ENCODE data around the gene NLRP13.
"Not testable (repeated sequence)": the region's sequence is repeated elsewhere in the genome, so short reads cannot be mapped to it uniquely, and the experiment has no call there.

NLRP13 gene

DNA sequence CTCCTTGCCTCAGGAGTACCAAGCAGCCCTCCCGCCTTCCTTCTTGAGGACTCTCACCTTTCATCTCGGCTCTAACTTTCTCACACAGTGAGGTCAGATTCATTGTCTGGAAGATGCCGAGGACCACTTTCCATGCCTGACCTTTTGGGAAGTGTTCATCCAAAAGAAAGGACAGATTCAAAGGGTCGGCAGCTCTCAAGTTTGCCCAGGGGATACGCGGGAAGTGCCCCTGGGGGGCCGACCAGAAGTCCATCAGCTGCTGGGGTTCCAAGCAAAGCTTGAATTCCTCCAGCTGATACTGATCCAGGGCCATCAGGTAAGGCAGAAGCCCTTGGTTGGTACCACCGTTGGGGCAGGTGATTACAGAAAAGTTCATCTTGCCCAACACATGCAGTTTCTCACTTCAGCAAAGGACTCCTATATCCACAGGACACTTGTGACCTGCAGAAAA is at the start of gene NLRP13:
NLRP13 (minus strand) TSS at position 401 of the 451 bp plus-strand sequence; CDS start at position 376, 25 bp downstream.
- DNase-seq (ENCODE audit: low read depth in 2 of 2) = no peak

- DNase-seq (ENCODE audit: low read depth in 2 of 2) = no peak
Observed at GRCh38 chr19:55980415-55980814, 48.3 kb upstream of the NLRP13 start.

- no peak for DNase-seq (ENCODE audit: low read depth in 2 of 2)
Observed at GRCh38 chr19:55973982-55974381, 41.8 kb upstream of the NLRP13 start.

DNA sequence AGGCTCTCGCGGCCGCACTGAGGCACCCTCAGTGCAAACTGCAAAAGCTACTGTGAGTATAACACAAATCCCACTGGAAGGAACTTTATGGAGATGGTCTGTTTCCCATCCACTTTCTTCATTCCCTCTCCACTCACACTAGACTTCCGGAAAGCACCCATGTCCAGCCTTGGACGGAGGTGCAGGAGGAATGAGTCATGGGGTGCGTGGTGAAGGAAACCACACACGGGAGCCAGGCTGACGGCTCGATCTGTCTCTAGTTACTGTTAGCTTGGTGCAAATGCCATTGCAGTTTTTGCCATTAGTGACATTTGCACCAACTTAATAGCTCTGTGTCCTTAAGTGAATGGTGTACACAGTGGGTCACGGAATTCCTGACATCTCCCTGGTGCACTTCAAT is 30.1 kb upstream of the NLRP13 start:
- DNase-seq (ENCODE audit: low read depth in 2 of 2) = no peak

DNA sequence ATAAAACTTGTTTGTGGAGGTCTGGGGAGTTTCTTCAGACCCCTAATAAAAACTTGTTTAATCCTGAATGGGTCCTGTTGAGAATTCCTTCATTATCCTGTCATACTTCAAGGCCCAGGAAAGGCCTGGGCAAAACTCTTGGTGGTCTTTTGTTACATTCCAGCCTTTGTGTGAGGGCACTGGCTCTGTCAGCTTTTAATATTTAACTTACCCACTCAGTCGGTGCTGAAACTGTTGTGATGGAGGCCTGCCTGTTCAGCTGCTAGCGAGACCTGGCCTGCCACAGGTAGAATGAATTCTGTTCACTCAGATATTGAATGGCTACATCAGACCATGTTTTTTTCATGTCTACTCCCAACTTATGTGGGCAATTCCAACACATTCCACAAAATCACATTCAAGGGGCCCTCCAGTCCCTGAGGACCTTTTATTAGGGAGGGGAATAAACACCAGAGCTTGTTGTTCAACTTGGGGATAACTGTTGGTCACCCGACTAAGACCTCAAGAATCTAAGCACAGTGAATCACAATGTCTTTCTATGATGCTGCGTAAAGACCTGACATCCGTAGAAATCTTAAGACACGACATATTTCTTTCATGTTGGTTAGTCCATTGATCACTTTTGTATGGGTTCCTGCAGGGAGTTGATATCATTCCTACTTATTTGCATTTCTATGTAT is 28.0 kb upstream of the NLRP13 start:
- DNase-seq (ENCODE audit: low read depth in 2 of 2) = no peak

GRCh38 chr19:55958356-55958755 is 26.2 kb upstream of the NLRP13 start:
- DNase-seq (ENCODE audit: low read depth in 2 of 2) = no peak

GRCh38 chr19:55956431-55956830 is 24.3 kb upstream of the NLRP13 start:
- DNase-seq (ENCODE audit: low read depth in 2 of 2) = no peak

GRCh38 chr19:55950566-55950965 is 18.4 kb upstream of the NLRP13 start:
- DNase-seq (ENCODE audit: low read depth in 2 of 2) = not testable (repeated sequence)

- no peak for DNase-seq (ENCODE audit: low read depth in 2 of 2)
Observed at GRCh38 chr19:55947532-55947931, 15.4 kb upstream of the NLRP13 start, which contains the start of gene NLRP8. Gene NLRP8, plus strand, starts transcription at chr19:55947832.

DNA sequence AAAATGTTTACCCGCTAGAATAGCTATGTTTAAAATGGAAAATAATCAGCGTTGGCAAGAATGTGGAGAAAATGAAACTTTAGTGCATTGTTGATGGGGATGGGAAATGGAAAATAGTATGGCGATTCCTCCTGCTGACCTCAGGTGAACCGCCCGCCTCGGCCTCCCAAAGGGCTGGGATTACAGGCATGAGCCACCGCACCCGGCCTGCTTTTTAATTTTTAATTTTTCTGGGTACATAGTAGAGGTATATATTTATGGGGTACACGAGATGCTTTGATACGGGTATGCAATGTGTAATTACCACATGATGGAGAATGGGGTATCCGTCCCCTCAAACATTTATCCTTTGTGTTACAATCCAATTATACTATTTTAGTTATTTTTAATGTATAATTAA is 8.2 kb upstream of the NLRP13 start:
- DNase-seq (ENCODE audit: low read depth in 2 of 2) = no peak

DNA sequence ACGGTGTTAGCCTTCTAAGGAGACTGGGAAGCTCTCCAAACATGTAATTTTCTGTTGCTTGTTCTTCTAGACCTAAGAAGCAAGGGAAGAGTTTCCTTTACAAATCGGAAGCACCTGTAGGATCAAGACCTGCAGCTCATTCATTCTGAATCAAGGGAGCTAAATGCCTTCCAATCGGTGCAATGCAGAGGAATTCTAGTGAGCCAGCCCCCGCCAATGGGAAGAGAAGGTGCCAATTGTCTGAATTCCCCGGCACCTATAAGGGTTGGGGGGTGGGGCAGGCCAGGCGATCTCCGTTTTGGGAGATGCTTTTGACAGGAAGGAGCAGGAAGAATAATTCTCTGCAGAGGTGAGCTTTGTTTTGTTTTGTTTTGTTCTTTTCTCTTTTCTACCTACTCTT is 7.1 kb upstream of the NLRP13 start:
- DNase-seq (ENCODE audit: low read depth in 2 of 2) = no peak

GRCh38 chr19:55935206-55935605 is 3.1 kb upstream of the NLRP13 start:
- no peak for DNase-seq (ENCODE audit: low read depth in 2 of 2)

DNA sequence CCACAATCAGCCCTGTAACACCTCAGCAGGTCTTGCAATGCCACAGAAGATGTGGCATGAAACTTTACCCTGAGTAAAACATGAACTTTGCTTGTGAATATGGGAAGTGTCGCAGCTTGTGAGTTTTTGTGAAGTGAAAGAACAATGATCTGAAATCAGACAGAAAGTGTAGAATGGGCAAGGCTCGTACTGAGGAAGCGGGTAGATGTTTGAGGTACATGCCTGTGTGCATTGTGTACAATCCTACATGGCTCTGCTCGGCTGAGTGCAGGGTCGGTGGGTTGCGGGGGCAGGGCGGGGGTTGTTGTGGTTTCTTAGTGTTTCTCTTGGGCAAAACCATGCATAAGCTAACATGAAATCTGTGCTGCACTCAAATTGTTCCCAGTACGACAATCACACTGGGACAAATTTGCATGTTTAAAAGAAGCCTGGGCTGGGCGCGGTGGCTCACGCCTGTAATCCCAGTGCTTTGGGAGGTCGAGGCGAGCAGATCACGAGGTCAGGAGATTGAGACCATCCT is 1.1 kb downstream of the NLRP13 start:
- no peak for DNase-seq (ENCODE audit: low read depth in 2 of 2)

- DNase-seq (ENCODE audit: low read depth in 2 of 2) = not testable (repeated sequence)
Observed at GRCh38 chr19:55929258-55929657, 2.9 kb downstream of the NLRP13 start.

- DNase-seq (ENCODE audit: low read depth in 2 of 2) = no peak
Observed at GRCh38 chr19:55927991-55928390, 4.1 kb downstream of the NLRP13 start.

- no peak for DNase-seq (ENCODE audit: low read depth in 2 of 2)
Observed at GRCh38 chr19:55923556-55923955, 8.6 kb downstream of the NLRP13 start.

DNA sequence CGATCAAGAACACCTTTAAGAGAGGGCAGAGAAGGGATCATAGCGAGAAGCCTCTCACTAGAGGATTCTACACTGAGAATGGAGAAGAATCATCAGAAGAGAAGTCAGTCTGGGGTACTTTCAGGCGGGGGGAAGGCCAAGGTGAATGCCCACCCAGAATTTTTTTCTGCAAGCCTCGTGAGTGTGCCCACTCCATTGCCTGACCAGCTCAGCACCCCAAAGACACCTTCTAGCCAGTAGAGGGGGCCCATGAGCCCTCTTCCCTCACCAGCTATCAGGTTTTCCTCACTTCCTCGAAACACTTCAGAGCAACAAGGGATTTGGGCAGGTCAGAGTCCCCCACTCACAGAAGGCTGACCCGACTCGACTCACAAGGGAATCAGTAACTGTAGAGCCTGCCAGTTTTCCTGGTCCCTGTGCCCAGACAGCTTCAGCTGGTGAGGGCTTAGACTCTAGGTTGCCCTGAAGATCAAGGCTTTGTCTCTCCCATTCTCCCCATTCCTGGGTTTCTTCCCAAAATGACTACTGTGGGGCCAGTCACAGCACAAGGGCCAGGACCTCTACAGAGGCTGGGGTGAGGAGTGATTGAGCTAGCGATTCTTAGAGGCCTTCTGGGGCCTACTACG is 18.4 kb downstream of the NLRP13 start:
- no peak for DNase-seq (ENCODE audit: low read depth in 2 of 2)

DNA sequence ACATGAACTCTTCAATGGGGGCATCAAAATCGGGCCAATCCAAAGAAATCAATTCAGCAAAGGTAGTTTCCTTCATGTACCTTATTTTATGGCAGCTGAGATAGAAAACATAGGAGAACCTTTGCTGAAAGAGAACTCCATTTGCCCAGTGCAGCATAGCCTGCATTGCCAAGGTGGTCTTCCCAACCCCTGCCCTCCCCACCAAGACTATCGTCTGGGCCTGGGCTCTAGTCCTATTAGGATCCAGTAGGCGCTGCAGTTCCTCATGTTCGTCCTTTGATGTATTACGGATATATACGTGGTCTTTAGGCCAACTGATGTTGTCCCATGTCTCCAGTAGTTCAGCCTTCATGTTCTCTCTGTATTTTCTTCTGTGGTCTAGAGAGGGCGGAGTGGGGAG is 19.2 kb downstream of the NLRP13 start:
- DNase-seq (ENCODE audit: low read depth in 2 of 2) = no peak

DNA sequence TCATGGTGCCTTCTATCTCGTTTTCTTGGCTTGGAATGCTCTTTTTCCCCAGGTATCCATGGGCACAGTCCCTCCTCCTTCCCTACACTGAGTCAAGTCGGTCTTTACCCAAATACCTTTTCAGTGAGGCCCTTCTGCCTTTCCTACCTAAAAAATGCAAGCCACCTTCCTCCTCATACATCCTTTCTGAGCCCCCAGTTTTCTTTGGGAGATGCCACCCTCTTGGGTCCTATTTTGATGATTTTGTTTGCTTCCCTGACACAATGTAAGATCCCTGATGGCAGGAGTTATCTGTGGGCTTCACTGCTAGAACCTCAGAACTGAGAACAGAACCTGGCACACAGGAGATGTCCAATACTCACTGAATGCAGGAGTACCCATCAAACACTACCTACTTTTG is 22.3 kb downstream of the NLRP13 start:
- no peak for DNase-seq (ENCODE audit: low read depth in 2 of 2)

DNA sequence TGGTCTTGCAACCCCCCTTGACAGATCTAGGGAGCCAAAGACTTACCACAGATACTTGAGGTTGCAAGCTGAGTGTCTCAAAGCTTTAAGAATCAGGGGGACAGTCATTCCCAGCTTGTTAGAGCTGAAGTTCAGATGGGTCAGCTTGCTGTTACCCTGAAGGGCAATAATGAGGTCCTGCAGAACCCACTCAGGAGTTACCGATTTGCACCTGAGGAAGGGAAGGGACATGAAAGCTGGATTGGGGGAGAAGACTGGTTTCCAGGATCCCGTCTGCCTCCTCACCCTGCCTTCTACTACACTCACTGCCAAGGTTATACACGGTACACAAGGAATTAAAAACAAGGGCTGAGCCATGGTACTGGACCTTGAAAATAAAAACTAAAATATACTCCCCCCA is 24.4 kb downstream of the NLRP13 start:
- DNase-seq (ENCODE audit: low read depth in 2 of 2) = no peak

DNA sequence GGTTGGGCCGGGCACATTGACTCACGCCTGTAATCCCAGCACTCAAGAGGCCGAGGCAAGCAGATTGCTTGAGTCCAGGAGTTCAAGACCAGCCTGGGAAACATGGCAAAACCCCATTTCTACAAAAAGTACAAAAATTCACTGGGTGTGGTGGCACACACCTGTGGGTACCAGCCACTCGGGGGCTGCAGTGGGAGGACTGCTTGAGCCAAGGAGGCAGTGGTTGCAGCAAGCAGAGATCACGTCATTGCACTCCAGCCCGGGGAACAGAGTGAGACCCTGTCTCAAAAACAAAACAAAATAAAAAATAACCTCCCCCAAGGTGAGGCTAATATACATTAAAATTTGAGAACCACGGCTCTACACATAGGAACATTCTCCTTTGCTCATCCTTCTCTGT is 24.9 kb downstream of the NLRP13 start:
- DNase-seq (ENCODE audit: low read depth in 2 of 2) = no peak

DNA sequence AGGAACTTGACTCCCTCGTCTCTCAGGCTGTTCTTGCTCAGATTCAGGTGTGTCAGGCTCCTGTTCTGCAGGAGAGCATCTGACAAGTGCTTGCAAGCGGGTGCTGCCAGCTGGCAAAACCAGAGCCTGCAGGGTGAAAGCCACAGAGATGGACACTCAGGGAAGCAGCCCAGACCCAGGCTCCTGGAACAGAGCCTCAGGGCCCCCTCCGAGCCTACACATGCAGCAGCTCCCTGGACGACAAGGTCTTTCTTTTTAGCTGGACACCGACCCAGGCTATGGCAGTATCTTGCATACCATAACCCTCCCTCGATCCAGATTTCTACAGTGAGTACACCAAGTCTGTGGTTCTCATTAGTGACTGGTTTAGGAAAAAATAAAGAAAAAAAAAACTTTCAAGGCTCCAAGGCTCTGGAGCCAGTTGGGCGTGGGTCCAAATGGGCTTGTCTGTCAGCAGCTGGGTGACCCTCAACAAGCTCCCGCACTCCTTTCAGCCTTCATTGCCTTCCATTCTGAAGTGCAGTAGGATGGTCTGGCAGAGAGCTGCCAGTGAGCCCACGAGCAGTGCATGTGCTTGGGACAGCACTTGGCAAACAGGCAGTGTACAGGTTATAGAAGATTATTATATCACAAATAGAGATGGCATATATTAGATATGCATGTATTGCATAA is 29.9 kb downstream of the NLRP13 start:
- DNase-seq (ENCODE audit: low read depth in 2 of 2) = no peak

Data from stimulated activated CD4-positive, alpha-beta T cell treated with anti-CD3 and anti-CD28 coated beads, Interleukin-12 subunit alpha, Interleukin-12 subunit beta, amount 100 ng/mL, for 24 hours (primary cell).